Erythroblast (primary cell): ENCODE data around the gene PLEKHS1.

Experiments used
- GATA1 ChIP-seq: IDR thresholded peaks from 2 replicates; pipeline ENCODE4 v1.6.1; 2011; ENCODE audit warnings: low read depth, mild to moderate bottlenecking, control low read depth, low read length, moderate library complexity
- POLR2A ChIP-seq: IDR thresholded peaks from 2 replicates; pipeline ENCODE4 v1.6.1; 2011; ENCODE audit warnings: mild to moderate bottlenecking, low read length

DNA sequence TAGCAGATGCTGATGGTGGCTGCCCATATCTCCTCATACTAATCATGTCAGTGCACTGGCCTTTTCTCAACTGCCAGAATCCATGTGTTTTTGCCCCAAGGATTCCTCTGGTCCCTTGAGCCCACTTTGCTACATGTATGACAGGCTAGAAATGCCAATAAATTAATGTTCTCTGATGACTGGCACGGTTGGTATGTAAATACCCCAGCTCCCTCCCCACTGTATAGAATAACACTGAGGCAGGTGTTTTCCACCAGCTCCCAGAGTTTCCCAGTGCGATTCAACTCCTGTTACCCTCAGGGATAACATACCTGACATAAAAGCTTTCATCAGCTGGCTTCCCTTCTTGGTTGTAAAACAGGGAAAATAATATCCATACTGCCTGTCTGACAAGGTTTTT, 9.0 kb upstream of the PLEKHS1 start:
- TF ChIP-seq POLR2A (no peak), GATA1 (no peak)
